Adrenal gland (tissue), 12 donors: ENCODE data around the gene MTARC1. TPM values are rescaled to one million over a fixed set of nuclear protein-coding genes. Genes with fewer than 3 reads are reported as not detected.

Experiments
- DNase-seq, 7 donors: peaks; one replicate each; pipeline ENCODE4 v3.0.0-alpha.2; 2019 to 2020
- H3K27ac ChIP-seq, 5 donors: fragments of 200-600 bp; sonication (generic) in 4 of 5; 1 replicate in 3 of 5; 2 replicates in 2 of 5; pipeline versions ENCODE4 v1.5.1 to v1.8.0; 2016 to 2020; ENCODE audit warnings: mild to moderate bottlenecking in 1 of 5
- H3K27me3 ChIP-seq: fragments of 200-600 bp; 2 replicates; pipeline ENCODE4 v1.8.0; 2021
- H3K36me3 ChIP-seq, 2 donors: fragments of 200-600 bp; replicated peaks in 1 of 2; 1 replicate in 1 of 2; 2 replicates in 1 of 2; pipeline versions ENCODE4 v1.5.1 to v1.8.0; 2018 to 2022
- H3K4me1 ChIP-seq, 2 donors: fragments of 200-600 bp; replicated peaks in 1 of 2; 1 replicate in 1 of 2; 2 replicates in 1 of 2; pipeline versions ENCODE4 v1.5.1 to v1.8.0; 2018 to 2021
- H3K4me3 ChIP-seq, 4 donors: fragments of 200-600 bp; sonication (generic) in 3 of 4; one replicate each; pipeline ENCODE4 v1.5.1; 2016 to 2018
- H3K9me3 ChIP-seq, 3 donors: fragments of 200-600 bp; sonication (generic) in 1 of 3; replicated peaks in 1 of 3; 1 replicate in 2 of 3; 2 replicates in 1 of 3; pipeline versions ENCODE4 v1.5.1 to v1.8.0; 2016 to 2021
- POLR2A ChIP-seq, 2 donors: fragments of 450-650 bp; IDR thresholded peaks; one replicate each; pipeline ENCODE4 v1.6.1; 2017; ENCODE audit warnings: antibody characterized with exemption in 2 of 2, mild to moderate bottlenecking in 2 of 2, moderate library complexity in 1 of 2
- WGBS, 4 donors: extraction: QIAGEN DNeasy Blood & Tissue Kit in 2 of 4; methylation state at CpG; one replicate each; pipeline versions ENCODE4 v1.1.5 to v1.1.7; 2013 to 2017; 5-methylcytosine and 5-hydroxymethylcytosine counted together
- intact Hi-C, 2 donors: fragments of 100-400 bp; cut with DNase I; formaldehyde crosslinking; loops; one replicate each; pipeline versions ENCODE4 v1.14.1 to v1.15.0; 2022 to 2023
- polyA plus RNA-seq, 3 donors: library from polyadenylated mRNA; stranded (reverse); fragments of 200-250 nt in 2 of 3; fragments of 350-450 nt in 1 of 3; fragmentation: Illumina TruSeq in 1 of 3; extraction: RNeasy Lipid Tissue Mini Kit (QIAGEN cat#74804) in 1 of 3; gene quantifications; one replicate each; pipeline ENCODE4 v1.2.3, GENCODE V29; 2013 to 2014
- total RNA-seq, 9 donors: library from RNA; depleted of rRNA in 4 of 9; stranded (reverse); fragments of >200 nt in 4 of 9; fragments of 120-200 nt in 1 of 9; fragmentation: NEBNext Ultra II Directional in 1 of 9; extraction: Animal tissue kit (Norgen Biotek cat#: 25700) in 1 of 9; gene quantifications; one replicate each; pipeline versions ENCODE4 v1.1.0 to v1.2.4, GENCODE V29; 2013 to 2023
- TF ChIP-seq, protein P1 (sequence below), 6 experiments: fragments of 450-650 bp in 4 of 6; fragments of 200-600 bp in 2 of 6; sonication (generic) in 1 of 6; IDR thresholded peaks; 1 replicate in 5 of 6; 2 replicates in 1 of 6; pipeline versions ENCODE4 v1.5.1 to v1.8.0; 2016 to 2021; ENCODE audit warnings: antibody characterized with exemption in 6 of 6, mild to moderate bottlenecking in 2 of 6, moderate library complexity in 1 of 6
- donor health status: healthy with polysubstance abuse.
- donor health status: Bipolar disorder and iron deficiency.
- donor health status: DM: yes; HTN: yes; CAD: no.
- donor health status: DM: no; HTN: no; CAD: no.
- donor health status: DM: no; HTN: no; CAD: no.
- donor health status: DM: yes; HTN: yes; CAD: no.

Gene MTARC1
- total and polyA plus RNA-seq, 12 donors = 5.3 to 26.1 (median 10.1) TPM

DNA sequence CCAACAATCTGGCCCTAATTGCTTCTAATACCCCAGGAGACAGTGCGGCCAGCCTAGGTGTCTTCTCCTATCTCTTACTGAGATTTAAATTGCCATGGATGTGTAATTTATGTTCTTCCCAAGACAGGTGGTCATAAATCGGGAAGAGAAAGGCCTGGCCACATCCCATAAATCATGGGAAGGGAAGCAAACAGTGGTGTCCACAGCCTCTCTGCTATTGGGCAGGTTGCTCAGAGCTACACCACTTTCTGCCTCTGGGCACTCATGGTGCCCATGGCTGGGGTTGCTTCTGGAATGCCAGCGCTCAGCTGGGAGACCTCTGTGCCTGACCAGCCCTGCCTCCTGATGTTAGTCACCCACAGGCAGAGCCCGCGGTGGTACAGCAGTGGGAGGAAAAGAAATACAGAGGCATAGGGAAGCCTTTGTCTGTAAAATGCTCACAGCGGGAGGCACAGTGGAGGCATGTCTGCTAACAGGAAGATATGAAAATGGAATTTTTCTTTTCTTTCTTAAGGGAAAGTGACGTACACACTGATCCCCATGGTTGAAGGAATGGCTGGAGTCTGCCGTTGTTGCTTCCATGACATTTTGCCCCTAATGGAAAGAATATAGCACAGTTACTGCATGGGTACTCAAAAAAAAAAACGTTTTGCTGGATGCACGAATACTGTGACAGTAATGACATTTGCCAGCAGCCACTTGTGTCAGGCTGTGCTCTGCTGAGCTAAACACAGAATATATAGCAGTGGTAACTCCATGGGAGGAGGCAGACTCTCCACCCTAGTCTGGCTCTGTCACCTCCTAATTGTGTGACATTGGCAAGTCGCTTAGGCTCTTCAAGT, 21.9 kb downstream of the MTARC1 start:
- TF ChIP-seq POLR2A (IDR thresholded peaks at IDR 0.05) = no peak
- TF ChIP-seq, protein P1, sequence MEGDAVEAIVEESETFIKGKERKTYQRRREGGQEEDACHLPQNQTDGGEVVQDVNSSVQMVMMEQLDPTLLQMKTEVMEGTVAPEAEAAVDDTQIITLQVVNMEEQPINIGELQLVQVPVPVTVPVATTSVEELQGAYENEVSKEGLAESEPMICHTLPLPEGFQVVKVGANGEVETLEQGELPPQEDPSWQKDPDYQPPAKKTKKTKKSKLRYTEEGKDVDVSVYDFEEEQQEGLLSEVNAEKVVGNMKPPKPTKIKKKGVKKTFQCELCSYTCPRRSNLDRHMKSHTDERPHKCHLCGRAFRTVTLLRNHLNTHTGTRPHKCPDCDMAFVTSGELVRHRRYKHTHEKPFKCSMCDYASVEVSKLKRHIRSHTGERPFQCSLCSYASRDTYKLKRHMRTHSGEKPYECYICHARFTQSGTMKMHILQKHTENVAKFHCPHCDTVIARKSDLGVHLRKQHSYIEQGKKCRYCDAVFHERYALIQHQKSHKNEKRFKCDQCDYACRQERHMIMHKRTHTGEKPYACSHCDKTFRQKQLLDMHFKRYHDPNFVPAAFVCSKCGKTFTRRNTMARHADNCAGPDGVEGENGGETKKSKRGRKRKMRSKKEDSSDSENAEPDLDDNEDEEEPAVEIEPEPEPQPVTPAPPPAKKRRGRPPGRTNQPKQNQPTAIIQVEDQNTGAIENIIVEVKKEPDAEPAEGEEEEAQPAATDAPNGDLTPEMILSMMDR (IDR thresholded peaks at IDR 0.05) = no peak
- H3K4me3 ChIP-seq = no peak overlapping the region
- no peaks in the 10 kb centered on the region for H3K4me1 ChIP-seq
- no peak for DNase-seq
- H3K27ac ChIP-seq = no peak overlapping the region
- WGBS, 4 donors = 82 to 86% (median 84%) methylated on average over 10 to 11 of the region's 11 CpGs
- H3K9me3 ChIP-seq = no peaks in the 10 kb centered on the region
- H3K36me3 ChIP-seq = peaks cover 0 to 4% of the 10 kb centered on the region in 2 donors
- no peaks in the 10 kb centered on the region for H3K27me3 ChIP-seq
- intact Hi-C loops = no loop called here

DNA sequence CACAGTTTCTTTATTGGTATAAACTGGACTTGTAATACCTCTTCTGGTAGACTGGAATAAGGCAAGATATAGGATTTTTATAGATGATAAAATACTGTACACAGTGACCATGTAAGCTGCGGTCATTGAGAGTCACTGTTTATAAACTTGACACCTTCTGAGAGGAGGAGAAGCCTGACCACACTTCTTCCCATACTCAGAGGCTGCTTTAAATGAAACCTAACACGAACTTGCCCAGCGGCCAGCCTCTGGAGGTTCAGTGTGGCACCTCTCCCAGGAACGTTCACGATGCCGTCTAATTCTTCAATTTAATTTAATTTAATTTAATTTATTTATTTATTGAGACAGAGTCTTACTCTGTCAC, 22.5 kb downstream of the MTARC1 start:
- no peak overlapping the region for H3K27ac ChIP-seq
- intact Hi-C loops = no loop called here
- H3K36me3 ChIP-seq = peaks cover 0 to 4% of the 10 kb centered on the region in 2 donors
- no peaks in the 10 kb centered on the region for H3K4me1 ChIP-seq
- H3K4me3 ChIP-seq = no peak overlapping the region
- H3K27me3 ChIP-seq = no peaks in the 10 kb centered on the region
- no peaks in the 10 kb centered on the region for H3K9me3 ChIP-seq
- no peak for DNase-seq
- TF ChIP-seq, protein P1 (IDR thresholded peaks at IDR 0.05) = no peak
- TF ChIP-seq POLR2A (IDR thresholded peaks at IDR 0.05) = no peak
- WGBS, 4 donors = 87 to 91% (median 89%) methylated on average over 6 of the region's 6 CpGs

DNA sequence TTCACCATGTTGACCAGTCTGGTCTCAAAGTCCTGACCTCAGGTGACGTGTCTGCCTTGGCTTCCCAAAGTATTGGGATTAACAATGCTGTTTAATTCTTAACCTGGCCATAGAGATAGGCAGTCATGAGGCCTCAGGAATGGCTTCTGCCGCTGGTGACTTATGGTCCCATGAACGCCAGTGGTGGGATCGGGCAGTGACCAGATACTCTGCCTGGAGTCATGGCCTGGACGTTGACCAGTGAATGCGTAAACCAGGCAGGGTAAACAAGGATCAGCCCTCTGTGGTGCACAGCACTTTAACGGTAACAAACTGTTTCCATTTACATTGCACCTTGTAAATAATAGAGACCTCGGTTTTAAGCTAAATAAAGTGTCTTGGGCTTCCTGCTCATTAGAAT, 23.0 kb downstream of the MTARC1 start:
- Histone ChIP-seq H3K4me3 (no peak overlapping the region), H3K27ac (no peak overlapping the region), H3K27me3 (no peaks in the 10 kb centered on the region), H3K9me3 (no peaks in the 10 kb centered on the region), H3K36me3 (peaks cover 0 to 4% of the 10 kb centered on the region in 2 donors), H3K4me1 (no peaks in the 10 kb centered on the region)
- no peak for DNase-seq
- intact Hi-C loops = no loop called here
- 81 to 82% (median 81%) methylated on average over 8 of the region's 8 CpGs for WGBS, 4 donors
- TF ChIP-seq, protein P1 (IDR thresholded peaks at IDR 0.05) = no peak
- TF ChIP-seq POLR2A (IDR thresholded peaks at IDR 0.05) = no peak

DNA sequence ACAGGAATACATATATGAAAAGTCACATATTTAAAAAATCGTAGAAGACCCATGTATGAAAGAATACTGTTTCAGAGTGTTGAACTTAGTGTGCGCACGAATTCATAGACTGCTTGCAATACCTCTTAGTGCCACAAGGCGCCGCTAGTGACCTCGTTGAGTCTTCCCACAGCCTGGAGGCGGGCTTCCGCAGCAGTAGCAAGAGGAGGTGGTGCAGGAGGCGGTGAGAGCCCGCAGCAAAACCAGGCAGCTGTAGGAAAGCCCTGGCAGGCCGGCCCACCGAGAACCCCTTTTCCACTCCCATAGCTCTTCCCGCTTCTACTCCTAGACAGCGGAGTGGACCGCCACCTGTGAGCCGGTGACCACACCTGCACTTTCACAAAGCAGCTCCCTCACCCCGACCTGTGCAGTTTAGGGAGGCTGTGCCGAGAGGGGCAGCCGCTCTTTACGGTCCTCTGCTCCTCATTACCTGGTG, 23.5 kb downstream of the MTARC1 start:
- WGBS, 4 donors = 16 to 31% (median 22%) methylated on average over 16 to 20 of the region's 20 CpGs
- intact Hi-C loops = no loop called here
- no peak overlapping the region for H3K27ac ChIP-seq

More for the DNA sequence above, 23.5 kb downstream of the MTARC1 start:
- Histone ChIP-seq H3K9me3 (no peaks in the 10 kb centered on the region), H3K4me1 (no peaks in the 10 kb centered on the region), H3K4me3 (no peak overlapping the region), H3K27me3 (no peaks in the 10 kb centered on the region), H3K36me3 (peaks cover 0 to 2% of the 10 kb centered on the region in 2 donors)
- no peak for TF ChIP-seq POLR2A (IDR thresholded peaks at IDR 0.05)
- TF ChIP-seq, protein P1 (IDR thresholded peaks at IDR 0.05) = peak; percentile 74 to 95 (median 84)
- peak; percentile 71 to 91 (median 81) for DNase-seq
